ENCODE data around the gene HOXA10. TPM values are rescaled to one million over a fixed set of nuclear protein-coding genes. Genes with fewer than 3 reads are reported as not detected.

The HOXA10 gene
- total RNA-seq, 4 donors from 2014 or later = 4.9 to 11.2 (median 6.7) TPM

DNA sequence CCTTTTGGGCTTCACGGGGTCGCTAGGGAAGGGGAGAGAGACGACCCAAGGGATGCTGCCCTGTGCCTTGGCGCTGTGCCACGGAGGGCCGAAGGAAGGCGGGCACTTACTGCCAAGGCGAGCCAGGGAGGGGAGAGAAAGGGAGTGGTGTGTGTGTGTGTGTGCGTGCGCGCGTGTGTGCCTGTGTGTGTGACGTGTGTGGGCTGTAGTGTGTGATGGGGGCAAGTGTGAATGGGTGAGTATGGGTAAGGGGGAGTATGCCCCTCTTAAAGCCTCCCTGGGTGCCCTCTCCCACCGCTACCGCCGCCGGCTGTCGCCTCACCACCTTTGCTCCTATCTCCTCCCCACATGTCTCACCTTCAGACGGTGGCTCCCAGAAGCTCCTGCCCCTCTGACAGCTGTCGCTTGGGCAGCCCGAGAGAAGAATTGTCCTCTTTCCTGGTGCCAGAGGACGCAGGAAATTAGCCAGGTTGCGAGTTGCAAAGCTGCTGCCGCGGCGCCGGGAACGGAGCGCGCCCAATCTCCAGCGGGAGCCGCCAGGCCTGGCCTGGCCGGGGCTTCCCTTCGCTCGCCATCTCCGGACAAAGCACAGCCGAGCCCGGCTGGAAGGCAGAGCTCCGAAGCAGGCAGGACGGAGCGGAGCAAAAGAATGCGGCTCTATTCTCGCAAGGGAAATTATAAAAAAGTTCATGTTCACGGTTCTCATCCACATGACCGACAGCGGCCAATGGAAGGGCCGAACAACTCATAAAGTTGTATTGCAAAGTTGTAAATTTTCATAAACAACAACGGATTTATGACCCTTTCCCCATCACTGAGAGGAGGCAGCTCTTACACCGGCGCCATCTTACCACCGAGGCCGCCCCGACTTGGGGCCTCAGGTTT is 21.9 kb downstream of the HOXA10 start, which contains the start of gene HOXA3:
Gene HOXA3 (minus strand): TSS at position 653 of the 885 bp plus-strand sequence. CDS start 41,943 bp downstream, outside the sequence.
- peak; percentile 67 to 87 for DNase-seq (ENCODE audit: low spot score in 2 of 2)
- WGBS, 2 donors = 5 to 7% methylated on average over 44 to 53 of the region's 53 CpGs
- intact Hi-C loops (cut with DNase I; ENCODE audit: low total_unique reads) = loop anchor here (5.0 kb wide), 1 partner anchor 290 kb away; the partner anchor contains the start of gene SKAP2
- H3K4me3 ChIP-seq (ENCODE audit: low read depth, poor library complexity, severe bottlenecking) = peak within 1 kb of the TSS; percentile 45
- TF ChIP-seq, protein P1, sequence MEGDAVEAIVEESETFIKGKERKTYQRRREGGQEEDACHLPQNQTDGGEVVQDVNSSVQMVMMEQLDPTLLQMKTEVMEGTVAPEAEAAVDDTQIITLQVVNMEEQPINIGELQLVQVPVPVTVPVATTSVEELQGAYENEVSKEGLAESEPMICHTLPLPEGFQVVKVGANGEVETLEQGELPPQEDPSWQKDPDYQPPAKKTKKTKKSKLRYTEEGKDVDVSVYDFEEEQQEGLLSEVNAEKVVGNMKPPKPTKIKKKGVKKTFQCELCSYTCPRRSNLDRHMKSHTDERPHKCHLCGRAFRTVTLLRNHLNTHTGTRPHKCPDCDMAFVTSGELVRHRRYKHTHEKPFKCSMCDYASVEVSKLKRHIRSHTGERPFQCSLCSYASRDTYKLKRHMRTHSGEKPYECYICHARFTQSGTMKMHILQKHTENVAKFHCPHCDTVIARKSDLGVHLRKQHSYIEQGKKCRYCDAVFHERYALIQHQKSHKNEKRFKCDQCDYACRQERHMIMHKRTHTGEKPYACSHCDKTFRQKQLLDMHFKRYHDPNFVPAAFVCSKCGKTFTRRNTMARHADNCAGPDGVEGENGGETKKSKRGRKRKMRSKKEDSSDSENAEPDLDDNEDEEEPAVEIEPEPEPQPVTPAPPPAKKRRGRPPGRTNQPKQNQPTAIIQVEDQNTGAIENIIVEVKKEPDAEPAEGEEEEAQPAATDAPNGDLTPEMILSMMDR (IDR thresholded peaks at IDR 0.05) = no peak
- TF ChIP-seq POLR2A (IDR thresholded peaks at IDR 0.05) = no peak

DNA sequence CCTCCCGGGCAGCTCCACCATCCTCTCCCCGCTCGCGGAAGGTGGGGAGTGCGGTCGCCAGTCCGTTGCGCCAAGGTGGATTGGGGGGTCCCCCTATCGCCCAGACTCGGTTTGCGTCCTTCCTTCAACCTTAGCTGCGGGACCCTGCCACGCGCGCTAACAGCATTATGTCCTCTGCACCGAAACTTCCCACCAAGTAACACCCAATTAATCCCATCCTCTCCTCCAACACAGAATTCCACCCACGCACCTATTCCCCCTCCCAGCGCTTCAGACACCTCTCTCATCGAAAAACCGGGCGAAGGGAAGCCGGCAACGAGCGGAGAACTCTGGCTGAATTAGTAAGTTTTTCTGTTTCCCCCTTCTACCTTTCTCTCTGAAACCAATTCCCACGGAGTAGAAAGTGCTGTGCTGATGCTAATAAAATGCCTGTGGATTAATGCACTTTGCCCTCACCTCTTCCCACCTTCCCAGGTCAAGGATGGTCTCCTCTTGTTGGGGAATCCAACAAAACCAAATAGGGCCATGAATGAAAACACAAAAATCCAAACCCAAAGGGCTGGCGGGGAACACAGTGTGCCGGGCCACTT is 22.7 kb downstream of the HOXA10 start:
- intact Hi-C loops (cut with DNase I; ENCODE audit: low total_unique reads) = loop anchor here (5.0 kb wide), 1 partner anchor 289 kb away; the partner anchor contains the start of gene SKAP2
- 5% methylated on average over 27 of the region's 27 CpGs for WGBS, 2 donors
- H3K4me3 ChIP-seq (ENCODE audit: low read depth, poor library complexity, severe bottlenecking) = peak overlapping the region; percentile 45
- TF ChIP-seq, protein P1 (IDR thresholded peaks at IDR 0.05) = no peak
- TF ChIP-seq POLR2A (IDR thresholded peaks at IDR 0.05) = no peak
- peak in 1 of 2 donors; percentile 89 for DNase-seq (ENCODE audit: low spot score in 2 of 2)

DNA sequence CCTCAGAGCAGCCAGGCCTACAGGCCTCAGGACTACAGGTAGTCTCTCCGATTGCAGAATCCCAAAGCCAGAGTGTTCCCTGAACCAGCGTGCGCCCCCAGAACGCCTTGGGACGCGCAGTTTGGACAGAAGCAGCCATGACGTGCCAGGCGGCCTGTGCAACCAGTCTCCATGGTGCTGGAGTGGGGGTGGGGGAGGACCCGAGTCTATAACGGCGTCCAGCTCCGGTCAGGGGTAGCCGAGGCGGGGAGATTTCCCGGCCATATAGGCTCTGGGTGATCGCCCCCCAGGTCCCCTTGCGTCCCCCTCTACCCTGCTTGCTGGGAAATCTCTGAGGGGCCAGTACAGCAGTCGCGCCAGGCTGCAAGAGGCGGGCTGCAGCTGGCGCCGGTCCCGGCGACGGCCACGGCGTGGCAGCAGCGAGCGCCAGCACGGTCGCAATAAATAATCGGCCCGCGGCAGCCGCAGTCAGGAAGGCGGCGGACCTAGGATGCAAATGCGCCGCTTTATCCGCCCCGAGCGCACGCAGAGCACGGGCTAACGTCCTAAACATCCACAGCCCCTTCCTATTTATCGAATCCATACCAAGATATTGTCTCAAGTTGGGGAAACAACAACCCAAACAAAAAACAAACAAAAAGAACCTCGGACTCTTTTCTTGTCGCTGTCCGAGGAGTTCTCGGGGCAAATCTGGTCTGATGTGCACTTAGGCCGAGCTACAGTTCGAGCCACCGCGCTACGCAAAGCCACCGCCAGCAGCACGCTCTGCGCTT is 23.4 kb downstream of the HOXA10 start:
- DNase-seq (ENCODE audit: low spot score in 2 of 2) = peak; percentile 65 to 96
- intact Hi-C loops (cut with DNase I; ENCODE audit: low total_unique reads) = loop anchor here (5.0 kb wide), 1 partner anchor 288 kb away; the partner anchor contains the start of gene SKAP2
- no peak for TF ChIP-seq POLR2A (IDR thresholded peaks at IDR 0.05)
- TF ChIP-seq, protein P1 (IDR thresholded peaks at IDR 0.05) = peak in 1 of 3 donors; percentile 38

GRCh38 chr7:27149842-27150567 is 24.1 kb downstream of the HOXA10 start:
- peak; percentile 20 to 86 for DNase-seq (ENCODE audit: low spot score in 2 of 2)
- intact Hi-C loops (cut with DNase I; ENCODE audit: low total_unique reads) = loop anchor here (5.0 kb wide), 1 partner anchor 288 kb away; the partner anchor contains the start of gene SKAP2
- no peak for TF ChIP-seq POLR2A (IDR thresholded peaks at IDR 0.05)
- TF ChIP-seq, protein P1 (IDR thresholded peaks at IDR 0.05) = no peak
- peak overlapping the region; percentile 33 for H3K4me3 ChIP-seq (ENCODE audit: low read depth, poor library complexity, severe bottlenecking)
- 26 to 28% methylated on average over 13 of the region's 13 CpGs for WGBS, 2 donors

More for the DNA sequence above, 23.4 kb downstream of the HOXA10 start:
- 1 to 2% methylated on average over 38 to 42 of the region's 58 CpGs for WGBS, 2 donors
- peak overlapping the region; percentile 45 for H3K4me3 ChIP-seq (ENCODE audit: low read depth, poor library complexity, severe bottlenecking)
